GM12864 (cell line): ENCODE results near the gene ACTR8.

ENCODE experiments used
- DNase-seq: peaks from one replicate; pipeline ENCODE4 v3.0.0-alpha.2; 2011; ENCODE audit warnings: low read depth
- H3K4me3 ChIP-seq: 2 replicates; pipeline ENCODE4 v1.5.1; 2011; ENCODE audit warnings: mild to moderate bottlenecking, low read depth, low read length, control low read depth
- TF ChIP-seq, protein P1 (sequence below): IDR thresholded peaks from 2 replicates; pipeline ENCODE4 v1.5.1; 2011; ENCODE audit warnings: low read depth, mild to moderate bottlenecking, moderate library complexity, low read length, control low read depth, inconsistent platforms; ENCODE audit errors: missing control alignments

Gene ACTR8

DNA sequence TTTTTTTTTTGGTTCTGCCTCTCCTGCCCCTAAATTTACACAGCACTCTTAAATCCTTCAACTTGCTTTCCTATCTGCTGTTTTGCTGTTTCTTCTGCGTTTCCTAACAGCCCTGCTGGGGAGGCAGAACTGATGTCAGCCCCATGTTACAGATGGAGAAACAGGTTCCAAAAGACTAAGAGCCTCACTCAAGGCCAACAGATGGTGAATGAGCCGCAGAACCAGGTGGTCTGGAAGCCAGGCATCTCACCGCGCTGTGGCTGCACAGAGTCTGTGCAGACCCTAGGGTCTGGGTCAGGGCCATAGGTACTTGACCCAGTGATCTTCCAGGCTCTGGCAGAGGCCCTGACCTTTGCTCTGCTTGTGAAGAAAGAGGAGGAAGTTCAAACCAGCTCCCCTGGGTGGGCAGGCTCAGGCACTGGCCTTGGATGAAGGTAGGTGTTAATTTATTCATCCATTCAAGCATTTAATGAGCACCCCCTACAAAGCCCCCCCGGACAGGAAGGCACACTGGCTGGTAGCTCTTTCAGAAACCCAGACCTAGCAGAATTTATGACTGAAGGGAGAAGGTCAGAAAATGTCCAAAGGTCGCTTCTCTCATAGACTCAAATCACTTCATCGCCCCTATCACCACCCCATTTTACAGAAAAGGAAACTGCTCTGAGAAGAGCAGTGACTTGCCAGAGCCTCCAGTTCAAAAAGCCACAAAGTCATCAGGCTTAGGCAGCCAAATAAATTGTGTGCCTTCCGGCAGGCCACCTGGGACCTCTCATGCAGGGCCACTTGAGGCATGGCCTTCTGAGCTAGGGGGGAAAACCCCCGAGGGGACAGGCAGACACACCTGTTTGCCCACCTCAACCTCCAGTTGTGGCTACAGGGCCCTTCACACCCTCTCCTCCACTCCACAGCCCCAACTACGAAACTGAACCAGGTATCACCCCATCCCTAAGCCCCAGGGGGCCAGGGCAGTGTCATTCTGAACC is 38.5 kb downstream of the ACTR8 start:
- TF ChIP-seq, protein P1, sequence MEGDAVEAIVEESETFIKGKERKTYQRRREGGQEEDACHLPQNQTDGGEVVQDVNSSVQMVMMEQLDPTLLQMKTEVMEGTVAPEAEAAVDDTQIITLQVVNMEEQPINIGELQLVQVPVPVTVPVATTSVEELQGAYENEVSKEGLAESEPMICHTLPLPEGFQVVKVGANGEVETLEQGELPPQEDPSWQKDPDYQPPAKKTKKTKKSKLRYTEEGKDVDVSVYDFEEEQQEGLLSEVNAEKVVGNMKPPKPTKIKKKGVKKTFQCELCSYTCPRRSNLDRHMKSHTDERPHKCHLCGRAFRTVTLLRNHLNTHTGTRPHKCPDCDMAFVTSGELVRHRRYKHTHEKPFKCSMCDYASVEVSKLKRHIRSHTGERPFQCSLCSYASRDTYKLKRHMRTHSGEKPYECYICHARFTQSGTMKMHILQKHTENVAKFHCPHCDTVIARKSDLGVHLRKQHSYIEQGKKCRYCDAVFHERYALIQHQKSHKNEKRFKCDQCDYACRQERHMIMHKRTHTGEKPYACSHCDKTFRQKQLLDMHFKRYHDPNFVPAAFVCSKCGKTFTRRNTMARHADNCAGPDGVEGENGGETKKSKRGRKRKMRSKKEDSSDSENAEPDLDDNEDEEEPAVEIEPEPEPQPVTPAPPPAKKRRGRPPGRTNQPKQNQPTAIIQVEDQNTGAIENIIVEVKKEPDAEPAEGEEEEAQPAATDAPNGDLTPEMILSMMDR = no peak
- no peak overlapping the region; the same call in 1 of the 2 replicates for H3K4me3 ChIP-seq
- no peak for DNase-seq

DNA sequence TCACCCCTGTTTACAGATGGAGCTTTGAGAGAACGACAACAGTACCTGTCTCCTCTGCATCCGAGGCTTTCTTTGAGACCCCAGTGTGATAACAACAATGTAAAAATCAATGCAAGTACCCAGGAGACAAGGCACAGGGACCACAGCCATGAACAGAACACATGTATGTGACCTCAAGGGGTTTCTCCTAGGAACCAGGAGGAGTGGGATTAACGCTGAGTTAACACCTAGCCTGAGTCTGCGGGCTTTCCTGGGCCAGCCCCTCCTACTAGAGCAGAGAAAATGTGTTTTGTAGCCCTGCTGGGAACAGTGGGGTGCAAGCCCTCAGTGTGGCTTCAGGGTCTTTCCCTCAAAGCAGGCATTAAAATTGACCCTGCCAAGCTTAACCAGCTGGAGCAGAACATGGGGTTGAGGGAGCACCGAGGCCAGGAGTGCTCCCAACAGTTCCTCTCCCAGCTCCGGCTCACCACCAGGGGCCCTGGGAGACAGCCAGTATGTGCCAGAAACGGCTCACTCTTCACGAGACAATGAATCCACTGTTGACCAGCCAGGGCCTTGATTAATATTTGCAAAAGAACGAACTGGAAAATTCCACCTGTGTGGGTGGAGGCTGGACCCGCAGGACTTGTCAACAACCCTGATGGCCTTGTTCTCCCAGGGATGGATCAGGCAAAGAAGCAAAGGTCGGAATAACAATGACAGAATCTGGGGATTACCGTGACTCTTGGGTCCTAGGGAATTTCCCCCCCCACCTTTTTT is 39.3 kb downstream of the ACTR8 start:
- no peak for DNase-seq
- TF ChIP-seq, protein P1 = no peak
- H3K4me3 ChIP-seq = no peak overlapping the region

DNA sequence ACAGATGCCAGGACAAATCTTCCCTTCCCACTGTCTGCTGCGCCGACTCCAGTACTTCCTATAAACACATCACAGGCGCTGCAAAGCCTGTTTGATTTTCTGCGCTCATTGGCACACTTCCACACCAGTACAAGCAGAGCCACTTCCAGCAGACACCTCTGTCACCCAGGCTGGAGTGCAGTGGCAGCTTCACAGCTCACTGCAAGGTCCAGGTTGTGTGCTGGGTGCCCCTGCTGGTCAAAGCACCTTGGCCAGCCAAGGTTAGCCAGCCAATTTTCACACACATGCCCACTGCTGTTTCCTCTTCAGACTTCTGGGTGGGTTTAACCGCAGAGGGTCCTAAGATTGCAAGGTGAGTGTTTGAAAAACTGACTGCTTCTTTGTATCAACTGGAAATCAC is 40.7 kb downstream of the ACTR8 start:
- TF ChIP-seq, protein P1 = no peak
- DNase-seq = no peak

DNA sequence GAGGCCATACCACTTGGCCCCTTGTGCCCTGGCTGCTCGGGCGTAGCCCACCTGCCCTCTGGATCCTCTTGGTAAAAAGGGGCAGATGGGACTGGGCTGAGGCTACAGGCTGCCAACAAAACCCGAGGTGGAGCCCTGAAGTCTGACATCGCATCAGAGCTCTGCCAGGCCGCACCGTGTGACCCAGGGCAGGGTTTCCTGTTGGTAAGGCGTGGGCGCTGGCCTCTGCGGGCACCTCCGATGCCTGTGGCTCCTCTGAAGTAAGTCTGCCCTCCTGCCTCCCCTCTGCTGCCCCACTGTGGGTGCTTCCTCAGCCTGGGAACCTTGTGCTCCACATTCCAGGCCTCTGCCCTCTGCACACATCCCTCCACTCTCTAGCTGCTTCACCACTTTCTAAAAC is 44.6 kb downstream of the ACTR8 start:
- DNase-seq = no peak
- TF ChIP-seq, protein P1 = no peak
- H3K4me3 ChIP-seq = no peak overlapping the region

More for the DNA sequence above, 40.7 kb downstream of the ACTR8 start:
- no peak overlapping the region for H3K4me3 ChIP-seq

DNA sequence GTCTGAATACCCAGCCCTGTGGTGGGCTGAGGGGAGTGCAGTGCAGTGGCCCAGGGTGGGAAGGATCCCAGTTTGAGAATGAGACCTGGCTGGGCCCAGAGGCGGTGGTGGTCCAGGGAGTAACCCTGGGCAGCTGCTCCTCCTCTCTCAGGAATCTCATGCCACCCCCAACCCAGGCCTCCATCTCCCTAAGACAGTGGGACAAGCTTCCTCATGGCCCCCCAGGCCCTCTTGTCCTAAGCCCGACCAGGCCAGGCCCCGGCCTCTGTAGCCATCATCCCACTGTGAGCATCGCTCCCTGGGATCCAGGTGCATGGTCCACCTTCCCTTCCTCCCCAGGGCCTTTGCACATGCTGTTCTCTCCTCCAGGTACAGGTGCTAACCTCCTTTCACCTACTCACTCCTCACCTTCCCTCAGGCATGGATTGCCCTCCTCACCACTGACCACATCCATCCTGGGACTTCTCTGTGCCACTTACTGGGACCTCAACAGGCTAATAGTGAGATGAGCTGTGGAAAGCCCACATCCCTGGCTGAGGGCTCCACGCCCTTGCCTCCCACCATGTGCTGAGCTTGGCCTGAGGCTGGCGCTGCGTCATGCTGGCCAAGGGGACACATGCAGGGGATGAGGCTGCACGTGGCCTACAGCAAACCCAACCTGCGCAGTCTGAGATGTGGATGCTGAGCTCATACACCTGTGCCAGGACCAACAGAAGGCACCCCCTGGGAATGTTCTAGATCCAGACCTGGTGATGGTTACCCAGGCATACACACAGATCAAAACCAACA is 45.7 kb downstream of the ACTR8 start:
- TF ChIP-seq, protein P1 = no peak
- H3K4me3 ChIP-seq = no peak overlapping the region
- no peak for DNase-seq

DNA sequence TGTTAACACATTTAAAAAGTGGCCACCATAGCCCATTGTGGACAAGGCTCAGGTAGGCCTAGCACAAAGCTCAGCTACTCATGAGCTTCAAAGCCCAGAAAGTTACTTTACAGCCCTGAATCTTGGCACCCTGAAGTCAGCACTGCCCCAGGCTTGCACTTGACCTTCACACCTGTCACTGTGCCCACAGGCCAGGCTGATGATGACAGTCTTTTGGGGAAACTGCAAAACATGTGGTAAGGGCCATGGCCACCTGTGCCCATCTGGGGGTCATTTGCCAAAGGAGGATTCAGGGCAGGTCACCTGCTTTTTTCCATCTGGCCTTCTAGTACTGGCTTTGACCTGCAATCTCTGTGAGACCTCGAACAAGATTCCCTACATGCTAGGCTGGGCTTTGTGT is 46.7 kb downstream of the ACTR8 start:
- no peak for DNase-seq
- no peak overlapping the region for H3K4me3 ChIP-seq
- TF ChIP-seq, protein P1 = no peak
